GM13977 (cell line): ENCODE results near the gene MMGT1.

Experiments
- DNase-seq: peaks from one replicate; pipeline ENCODE4 v3.0.0; 2012; ENCODE audit warnings: low spot score
- CTCF ChIP-seq: IDR thresholded peaks from 2 replicates; pipeline ENCODE4 v1.5.1; 2012; ENCODE audit warnings: mild to moderate bottlenecking, control low read depth; ENCODE audit not compliant: insufficient read depth; ENCODE audit errors: extremely low read depth, missing control alignments
- in situ Hi-C: fragments of 300-500 bp; cut with MboI; formaldehyde crosslinking; loops from one replicate; pipeline ENCODE4 v1.12.0; 2022; ENCODE audit warnings: low sequenced_read_pairs, low pct_unique_long_range_greater_than_20kb, mixed read lengths, inconsistent platforms; ENCODE audit not compliant: unreplicated experiment

Gene MMGT1

GRCh38 chrX:135981010-135981409 lies 7.2 kb upstream of the MMGT1 start:
- in situ Hi-C loops: no loop called here
- TF ChIP-seq CTCF: no peak
- no peak for DNase-seq

DNA sequence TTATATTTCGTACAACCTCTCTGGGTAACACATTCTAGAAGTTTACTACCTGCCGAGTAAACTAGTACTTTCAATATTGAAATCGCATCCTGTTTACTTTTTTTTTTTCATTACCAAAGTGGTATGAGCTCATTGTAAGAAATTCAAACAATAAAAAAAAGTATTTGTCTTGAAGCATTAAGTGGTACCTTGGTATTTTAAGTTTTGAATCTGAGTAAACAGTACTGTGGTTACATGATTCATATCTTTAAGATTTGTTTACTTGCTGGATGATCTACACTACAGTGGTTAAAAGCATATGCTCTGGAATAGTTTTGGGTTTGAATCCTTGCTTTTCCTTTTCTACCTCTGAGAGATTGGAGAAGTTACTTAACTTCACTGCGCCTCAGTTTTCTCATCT lies 3.8 kb upstream of the MMGT1 start:
- no peak for TF ChIP-seq CTCF
- in situ Hi-C loops: no loop called here
- no peak for DNase-seq

GRCh38 chrX:135975421-135975820 lies 1.6 kb upstream of the MMGT1 start:
- in situ Hi-C loops: no loop called here
- TF ChIP-seq CTCF: no peak

GRCh38 chrX:135974279-135974856 lies 580 bp upstream of the MMGT1 start:
- in situ Hi-C loops: no loop called here
- DNase-seq: peak; percentile 85

More at GRCh38 chrX:135975421-135975820, 1.6 kb upstream of the MMGT1 start:
- DNase-seq: no peak

GRCh38 chrX:135973025-135973547 lies 702 bp downstream of the MMGT1 start:
- in situ Hi-C loops: no loop called here
- no peak for DNase-seq
- peak; percentile 27 for TF ChIP-seq CTCF

More at GRCh38 chrX:135974279-135974856, 580 bp upstream of the MMGT1 start:
- TF ChIP-seq CTCF: no peak

GRCh38 chrX:135951291-135951690 lies 22.5 kb downstream of the MMGT1 start:
- in situ Hi-C loops: no loop called here
- no peak for DNase-seq

More at GRCh38 chrX:135951291-135951690, 22.5 kb downstream of the MMGT1 start:
- TF ChIP-seq CTCF: no peak
